Liver (tissue), 9 donors: ENCODE results near the gene MACROD1. TPM values are rescaled to one million over a fixed set of nuclear protein-coding genes. Genes with fewer than 3 reads are reported as not detected.
A peak's percentile ranks its signal among the peaks of the same experiment; 100 is the strongest.

Source experiments
- DNase-seq: peaks from one replicate; pipeline ENCODE4 v3.0.0-alpha.2; 2017; ENCODE audit warnings: low spot score
- H3K27ac ChIP-seq, 2 donors: one replicate each; pipeline ENCODE4 v1.7.0; 2013; ENCODE audit warnings: inconsistent platforms in 2 of 2, low read length in 2 of 2, control low read depth in 1 of 2, low read depth in 1 of 2, mild to moderate bottlenecking in 1 of 2
- H3K27me3 ChIP-seq, 4 donors: one replicate each; pipeline versions ENCODE4 v1.6.1 to v1.7.0; 2013; ENCODE audit warnings: low read length in 3 of 4, inconsistent platforms in 1 of 4, mild to moderate bottlenecking in 1 of 4, moderate library complexity in 1 of 4; ENCODE audit not compliant: control insufficient read depth in 4 of 4, insufficient read depth in 4 of 4
- H3K36me3 ChIP-seq, 4 donors: one replicate each; pipeline versions ENCODE4 v1.6.1 to v1.7.0; 2013; ENCODE audit warnings: low read length in 3 of 4, mild to moderate bottlenecking in 3 of 4, low read depth in 1 of 4, moderate library complexity in 1 of 4; ENCODE audit not compliant: control insufficient read depth in 4 of 4, insufficient read depth in 3 of 4
- H3K4me1 ChIP-seq, 4 donors: one replicate each; pipeline versions ENCODE4 v1.6.1 to v1.7.0; 2013; ENCODE audit warnings: low read length in 3 of 4, mild to moderate bottlenecking in 3 of 4, moderate library complexity in 1 of 4; ENCODE audit not compliant: control insufficient read depth in 4 of 4, insufficient read depth in 4 of 4
- H3K4me3 ChIP-seq, 3 donors: one replicate each; pipeline versions ENCODE4 v1.6.1 to v1.7.0; 2013; ENCODE audit warnings: low read length in 3 of 3, control low read depth in 1 of 3, low read depth in 1 of 3, mild to moderate bottlenecking in 1 of 3
- H3K9ac ChIP-seq, 2 donors: one replicate each; pipeline ENCODE4 v1.7.0; 2013; ENCODE audit warnings: low read length in 2 of 2, mild to moderate bottlenecking in 2 of 2, moderate library complexity in 2 of 2, control low read depth in 1 of 2, low read depth in 1 of 2
- H3K9me3 ChIP-seq, 4 donors: one replicate each; pipeline versions ENCODE4 v1.6.1 to v1.7.0; 2013; ENCODE audit warnings: low read length in 3 of 4; ENCODE audit not compliant: control insufficient read depth in 4 of 4
- ATF3 ChIP-seq: IDR thresholded peaks from 2 replicates; pipeline ENCODE4 v1.6.1; 2016; ENCODE audit warnings: antibody characterized with exemption
- EGR1 ChIP-seq, 2 donors: IDR thresholded peaks; 2 replicates each; pipeline ENCODE4 v1.6.1; 2016 to 2018; ENCODE audit warnings: antibody characterized with exemption in 2 of 2, low read depth in 2 of 2
- FOXA1 ChIP-seq: IDR thresholded peaks from 2 replicates; pipeline ENCODE4 v1.6.1; 2016; ENCODE audit warnings: antibody characterized with exemption
- FOXA2 ChIP-seq: IDR thresholded peaks from 2 replicates; pipeline ENCODE4 v1.6.1; 2016; ENCODE audit warnings: antibody characterized with exemption
- GABPA ChIP-seq, 2 donors: IDR thresholded peaks in 1 of 2; conservative IDR thresholded peaks in 1 of 2; 2 replicates each; pipeline ENCODE4 v1.6.1; 2016; ENCODE audit warnings: antibody characterized with exemption in 2 of 2, mild to moderate bottlenecking in 1 of 2, moderate library complexity in 1 of 2
- HNF4A ChIP-seq, 2 donors: conservative IDR thresholded peaks; 2 replicates each; pipeline ENCODE4 v1.6.1; 2016; ENCODE audit warnings: antibody characterized with exemption in 2 of 2, mild to moderate bottlenecking in 2 of 2
- HNF4G ChIP-seq: IDR thresholded peaks from 2 replicates; pipeline ENCODE4 v1.6.1; 2016; ENCODE audit warnings: antibody characterized with exemption
- JUND ChIP-seq, 2 donors: IDR thresholded peaks; 2 replicates each; pipeline ENCODE4 v1.6.1; 2016; ENCODE audit warnings: antibody characterized with exemption in 2 of 2
- NR2F2 ChIP-seq: IDR thresholded peaks from 2 replicates; pipeline ENCODE4 v1.6.1; 2016; ENCODE audit warnings: antibody characterized with exemption
- RAD21 ChIP-seq, 2 donors: IDR thresholded peaks; 2 replicates each; pipeline ENCODE4 v1.6.1; 2016; ENCODE audit warnings: antibody characterized with exemption in 2 of 2, mild to moderate bottlenecking in 2 of 2
- REST ChIP-seq: IDR thresholded peaks from 2 replicates; pipeline ENCODE4 v1.6.1; 2016; ENCODE audit warnings: antibody characterized with exemption, mild to moderate bottlenecking
- RXRA ChIP-seq, 2 donors: IDR thresholded peaks; 2 replicates each; pipeline ENCODE4 v1.6.1; 2017 to 2018; ENCODE audit warnings: antibody characterized with exemption in 2 of 2, mild to moderate bottlenecking in 1 of 2
- SP1 ChIP-seq: IDR thresholded peaks from 2 replicates; pipeline ENCODE4 v1.6.1; 2018; ENCODE audit warnings: antibody characterized with exemption, mild to moderate bottlenecking
- TAF1 ChIP-seq: conservative IDR thresholded peaks from 2 replicates; pipeline ENCODE4 v1.6.1; 2016; ENCODE audit warnings: antibody characterized with exemption, mild to moderate bottlenecking
- YY1 ChIP-seq: IDR thresholded peaks from 2 replicates; pipeline ENCODE4 v1.6.1; 2016; ENCODE audit warnings: antibody characterized with exemption, mild to moderate bottlenecking
- ZBTB33 ChIP-seq: IDR thresholded peaks from 2 replicates; pipeline ENCODE4 v1.6.1; 2016; ENCODE audit warnings: antibody characterized with exemption
- WGBS: extraction: QIAGEN DNeasy Blood & Tissue Kit; methylation state at CpG from one replicate; pipeline ENCODE4 v1.1.7; 2013; 5-methylcytosine and 5-hydroxymethylcytosine counted together
- polyA plus RNA-seq, 2 donors: library from polyadenylated mRNA; stranded (reverse) in 1 of 2; unstranded in 1 of 2; fragments of 200-250 nt in 1 of 2; fragments of >200 nt in 1 of 2; fragmentation: Nextera tagmentation in 1 of 2; extraction: Ambion mirVana in 1 of 2; gene quantifications; one replicate each; pipeline versions ENCODE4 v1.2.1 to v1.2.3, GENCODE V29; 2013 to 2015
- total RNA-seq, 2 donors: library from RNA; depleted of rRNA; stranded (reverse); fragments of >200 nt; gene quantifications; one replicate each; pipeline ENCODE4 v1.2.3, GENCODE V29; 2014
- TF ChIP-seq, protein P1 (sequence below): IDR thresholded peaks from 2 replicates; pipeline ENCODE4 v1.6.1; 2016; ENCODE audit warnings: antibody characterized with exemption
- TF ChIP-seq, protein P2 (sequence below): fragments of 150-350 bp; IDR thresholded peaks from 2 replicates; pipeline ENCODE4 v1.5.1; 2017; ENCODE audit warnings: improper control_type of control experiment, low read depth, low read length; ENCODE audit not compliant: missing input control
- donor health status: healthy.
- donor health status: healthy.
- donor health status: healthy.
- donor health status: healthy.
- donor health status: healthy.

MACROD1 gene
- total and polyA plus RNA-seq, 4 donors: 8.9 to 25.9 (median 13.1) TPM

DNA sequence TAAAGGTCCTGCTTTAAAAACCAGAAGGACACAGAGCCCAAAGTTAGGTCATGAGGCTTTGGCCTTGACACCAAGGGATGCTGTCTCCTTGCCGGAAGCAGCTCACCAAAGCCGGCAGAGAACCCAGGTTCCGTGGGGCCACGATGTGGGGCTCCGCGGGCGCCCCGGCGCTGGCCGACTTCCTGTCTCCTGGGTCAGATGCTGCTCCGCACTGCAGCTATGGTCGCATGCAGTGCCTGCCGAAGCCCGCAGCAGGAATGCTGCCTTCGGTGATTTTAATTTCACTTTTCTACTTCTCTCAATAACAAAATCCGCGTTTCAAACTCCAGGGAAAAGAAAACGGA, 180.1 kb downstream of the MACROD1 start:
- 11% methylated on average over 18 of the region's 18 CpGs for WGBS
- Histone ChIP-seq H3K9me3 (no peaks in the 10 kb centered on the region), H3K27ac (peak overlapping the region; percentile 13 to 72), H3K9ac (peak overlapping the region; percentile 25 to 54), H3K4me1 (peaks cover 10 to 23% (median 17%) of the 10 kb centered on the region in 4 donors), H3K36me3 (peaks cover 0 to 7% (median 3%) of the 10 kb centered on the region in 4 donors), H3K27me3 (no peaks in the 10 kb centered on the region), H3K4me3 (peak overlapping the region; percentile 65 to 99 (median 94))
- no peak for DNase-seq
- TF ChIP-seq FOXA1 (no peak), EGR1 (IDR thresholded peaks at IDR 0.05; ENCODE audit: low read depth in 2 of 2) (no peak), ZBTB33 (no peak), YY1 (no peak)

GRCh38 chr11:63979426-63979825, 186.5 kb downstream of the MACROD1 start:
- H3K9me3 ChIP-seq: no peaks in the 10 kb centered on the region
- H3K9ac ChIP-seq: no peak overlapping the region
- no peak for DNase-seq
- WGBS: 94% methylated on average over 5 of the region's 5 CpGs
- TF ChIP-seq YY1: no peak
- TF ChIP-seq RAD21 (IDR thresholded peaks at IDR 0.05): no peak
- TF ChIP-seq, protein P1, sequence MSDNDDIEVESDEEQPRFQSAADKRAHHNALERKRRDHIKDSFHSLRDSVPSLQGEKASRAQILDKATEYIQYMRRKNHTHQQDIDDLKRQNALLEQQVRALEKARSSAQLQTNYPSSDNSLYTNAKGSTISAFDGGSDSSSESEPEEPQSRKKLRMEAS: no peak
- TF ChIP-seq TAF1: no peak
- TF ChIP-seq HNF4A (conservative IDR thresholded peaks at IDR 0.05): no peak
- no peak for TF ChIP-seq FOXA1
- TF ChIP-seq, protein P2, sequence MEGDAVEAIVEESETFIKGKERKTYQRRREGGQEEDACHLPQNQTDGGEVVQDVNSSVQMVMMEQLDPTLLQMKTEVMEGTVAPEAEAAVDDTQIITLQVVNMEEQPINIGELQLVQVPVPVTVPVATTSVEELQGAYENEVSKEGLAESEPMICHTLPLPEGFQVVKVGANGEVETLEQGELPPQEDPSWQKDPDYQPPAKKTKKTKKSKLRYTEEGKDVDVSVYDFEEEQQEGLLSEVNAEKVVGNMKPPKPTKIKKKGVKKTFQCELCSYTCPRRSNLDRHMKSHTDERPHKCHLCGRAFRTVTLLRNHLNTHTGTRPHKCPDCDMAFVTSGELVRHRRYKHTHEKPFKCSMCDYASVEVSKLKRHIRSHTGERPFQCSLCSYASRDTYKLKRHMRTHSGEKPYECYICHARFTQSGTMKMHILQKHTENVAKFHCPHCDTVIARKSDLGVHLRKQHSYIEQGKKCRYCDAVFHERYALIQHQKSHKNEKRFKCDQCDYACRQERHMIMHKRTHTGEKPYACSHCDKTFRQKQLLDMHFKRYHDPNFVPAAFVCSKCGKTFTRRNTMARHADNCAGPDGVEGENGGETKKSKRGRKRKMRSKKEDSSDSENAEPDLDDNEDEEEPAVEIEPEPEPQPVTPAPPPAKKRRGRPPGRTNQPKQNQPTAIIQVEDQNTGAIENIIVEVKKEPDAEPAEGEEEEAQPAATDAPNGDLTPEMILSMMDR: no peak
- no peak for TF ChIP-seq FOXA2
- TF ChIP-seq GABPA (IDR thresholded peaks at IDR 0.05 in 1 of 2, conservative IDR thresholded peaks at IDR 0.05 in 1 of 2): no peak
- TF ChIP-seq ZBTB33: no peak
- no peak for TF ChIP-seq RXRA (IDR thresholded peaks at IDR 0.05)
- no peak for TF ChIP-seq REST
- TF ChIP-seq ATF3: no peak
- TF ChIP-seq SP1: no peak
- no peak for TF ChIP-seq NR2F2
- no peak for TF ChIP-seq JUND (IDR thresholded peaks at IDR 0.05)
- TF ChIP-seq HNF4G: no peak
- no peak overlapping the region for H3K4me3 ChIP-seq
- no peak overlapping the region for H3K27ac ChIP-seq
- H3K4me1 ChIP-seq: peaks cover 0 to 16% (median 13%) of the 10 kb centered on the region in 4 donors
- H3K27me3 ChIP-seq: no peaks in the 10 kb centered on the region
- H3K36me3 ChIP-seq: peaks cover 0 to 3% (median 0%) of the 10 kb centered on the region in 4 donors
